Right renal cortex interstitium (tissue), 3 donors: Measurements from ENCODE around the gene ANKRD40. TPM values are rescaled to one million over a fixed set of nuclear protein-coding genes. Genes with fewer than 3 reads are reported as not detected.

Experiments used
- DNase-seq, 3 donors: peaks; one replicate each; pipeline ENCODE4 v3.0.0-alpha.2; 2013; ENCODE audit warnings: low read depth in 3 of 3, low spot score in 2 of 3
- polyA plus RNA-seq, 3 donors: library from polyadenylated mRNA; unstranded; fragments of 120-200 nt; gene quantifications; one replicate each; pipeline ENCODE4 v1.2.1, GENCODE V29; 2013; ENCODE audit not compliant: insufficient read length in 3 of 3

ANKRD40 gene
- polyA plus RNA-seq, 3 donors: 44.8 to 47.2 (median 45.5) TPM

- DNase-seq: no peak
These were observed 51.2 kb downstream of the ANKRD40 start for GRCh38 chr17:50656509-50656908.

- DNase-seq: no peak
These were observed 54.0 kb downstream of the ANKRD40 start for GRCh38 chr17:50653738-50654137.

GRCh38 chr17:50651661-50652060 lies 56.1 kb downstream of the ANKRD40 start:
- no peak for DNase-seq

GRCh38 chr17:50649042-50649908 lies 58.4 kb downstream of the ANKRD40 start:
- no peak for DNase-seq

- DNase-seq: no peak
These were observed 60.5 kb downstream of the ANKRD40 start for GRCh38 chr17:50647187-50647586.

- DNase-seq: no peak
These were observed 61.7 kb downstream of the ANKRD40 start for GRCh38 chr17:50645748-50646682.

Other genes with a start within 250 kb of the ANKRD40 start
- 1 to 10 TPM in 2 of 3 donors, under 1 TPM in 1; 0.86 to 2.3 (median 1.0) TPM for gene CHAD, start 239.0 kb downstream of the ANKRD40 start, polyA plus RNA-seq
- 10 to 100 TPM; 45.8 to 48.5 (median 48.4) TPM for gene RSAD1, start 229.1 kb downstream of the ANKRD40 start, polyA plus RNA-seq
- gene MYCBPAP, start 199.5 kb downstream of the ANKRD40 start, polyA plus RNA-seq: 1 to 10 TPM; 1.4 to 2.4 (median 1.6) TPM
- gene EPN3, start 175.2 kb downstream of the ANKRD40 start, polyA plus RNA-seq: 1 to 10 TPM; 6.5 to 9.8 (median 8.8) TPM
- 10 to 100 TPM; 47.6 to 52.7 (median 48.4) TPM for gene SPATA20, start 160.7 kb downstream of the ANKRD40 start, polyA plus RNA-seq
- 1 to 10 TPM; 6.1 to 6.7 (median 6.6) TPM for gene CACNA1G, start 147.2 kb downstream of the ANKRD40 start, polyA plus RNA-seq
- 1 to 10 TPM; 6.2 to 9.6 (median 7.0) TPM for gene ABCC3, start 73.0 kb downstream of the ANKRD40 start, polyA plus RNA-seq
- 100 to 1,000 TPM; 565 to 742 (median 678) TPM for gene LUC7L3, start 11.7 kb upstream of the ANKRD40 start, polyA plus RNA-seq
- gene ANKRD40CL, start 59.6 kb upstream of the ANKRD40 start, polyA plus RNA-seq: under 1 TPM in 2 of 3 donors, not detected in 1; 0.21 to 0.25 TPM
- 1 to 10 TPM in 1 of 3 donors, under 1 TPM in 2; 0.68 to 1.1 (median 0.97) TPM for gene WFIKKN2, start 127.7 kb upstream of the ANKRD40 start, polyA plus RNA-seq
- gene TOB1, start 158.4 kb upstream of the ANKRD40 start, polyA plus RNA-seq: 10 to 100 TPM; 36.7 to 44.1 (median 37.1) TPM